Measurements from ENCODE around the gene PGA3. TPM values are rescaled to one million over a fixed set of nuclear protein-coding genes. Genes with fewer than 3 reads are reported as not detected.

Gene PGA3
- total and polyA plus RNA-seq, 2 of the 8 experiments (the other 6 are each of a cell fraction or from before 2014, with no cell fraction given), result not detected

- TF ChIP-seq NRF1 (IDR thresholded peaks at IDR 0.05; ENCODE audit: low read depth, low read length) (no peak), SIN3A (conservative IDR thresholded peaks at IDR 0.05 in 1 of 2, IDR thresholded peaks at IDR 0.05 in 1 of 2; ENCODE audit: low read depth in 1 of 2, low read length in 2 of 2) (no peak), SAP30 (IDR thresholded peaks at IDR 0.05; ENCODE audit: insufficient read depth, insufficient replicate concordance, low read length) (no peak), BRCA1 (IDR thresholded peaks at IDR 0.05; ENCODE audit: low read depth, low read length) (no peak), EZH2 (IDR thresholded peaks at IDR 0.05; ENCODE audit: low read depth, low read length, severe bottlenecking) (no peak), SRF (IDR thresholded peaks at IDR 0.05; ENCODE audit: low read depth, low read length) (no peak), ATF3 (IDR thresholded peaks at IDR 0.05; ENCODE audit: insufficient read depth, low read depth, low read length) (no peak)
Observed at GRCh38 chr11:61195719-61196118, 7.6 kb upstream of the PGA3 start (continued).

Data from H1 (cell line).